HUES6 (cell line): Measurements from ENCODE around the gene TMEM72.

ENCODE experiments used
- H3K27ac ChIP-seq: 2 replicates; pipeline ENCODE4 v1.7.0; 2013; ENCODE audit warnings: low read depth, mild to moderate bottlenecking, low read length, inconsistent platforms
- H3K27me3 ChIP-seq: 2 replicates; pipeline ENCODE4 v1.6.1; 2013; ENCODE audit warnings: low read length; ENCODE audit not compliant: control insufficient read depth, insufficient read depth
- H3K36me3 ChIP-seq: 2 replicates; pipeline ENCODE4 v1.6.1; 2013; ENCODE audit warnings: low read length; ENCODE audit not compliant: control insufficient read depth, insufficient read depth
- H3K4me1 ChIP-seq: 2 replicates; pipeline ENCODE4 v1.6.1; 2013; ENCODE audit warnings: low read length; ENCODE audit not compliant: control insufficient read depth, insufficient read depth
- H3K4me3 ChIP-seq: 2 replicates; pipeline ENCODE4 v1.5.1; 2013; ENCODE audit warnings: low read depth, low read length
- H3K9ac ChIP-seq: one replicate; pipeline ENCODE4 v1.6.1; 2013; ENCODE audit warnings: mild to moderate bottlenecking, low read length
- H3K9me3 ChIP-seq: 2 replicates; pipeline ENCODE4 v1.6.1; 2013; ENCODE audit warnings: low read depth, low read length; ENCODE audit not compliant: control insufficient read depth, insufficient read depth

The TMEM72 gene

DNA sequence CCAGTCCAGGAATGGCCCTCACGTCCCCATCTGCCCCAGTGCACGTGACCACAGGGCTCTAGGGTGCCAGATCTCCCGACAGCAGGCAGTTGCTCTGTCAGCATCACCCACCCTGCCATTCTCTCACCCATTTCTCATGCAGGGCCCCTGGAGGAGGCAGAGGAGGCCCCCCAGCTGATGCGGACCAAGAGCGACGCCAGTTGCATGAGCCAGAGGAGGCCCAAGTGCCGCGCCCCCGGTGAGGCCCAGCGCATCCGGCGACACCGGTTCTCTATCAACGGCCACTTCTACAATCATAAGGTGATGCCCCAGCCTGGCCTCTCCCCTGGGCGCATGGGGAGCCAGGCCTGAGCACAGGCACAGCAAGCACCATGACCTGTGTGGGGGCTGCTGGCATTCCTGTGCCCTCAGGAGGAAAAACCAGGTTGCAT is 73.5 kb downstream of the TMEM72 start:
- H3K9ac ChIP-seq = no peak overlapping the region
- no peaks in the 10 kb centered on the region; the same call in 1 of the 2 replicates for H3K36me3 ChIP-seq
- H3K9me3 ChIP-seq = no peaks in the 10 kb centered on the region
- 0 out of 2 replicates have a peak, but pooled peaks cover 3% of the 10 kb centered on the region for H3K27me3 ChIP-seq
- H3K27ac ChIP-seq = no peak overlapping the region
- peaks cover 48% of the 10 kb centered on the region for H3K4me1 ChIP-seq
- H3K4me3 ChIP-seq = no peak overlapping the region

DNA sequence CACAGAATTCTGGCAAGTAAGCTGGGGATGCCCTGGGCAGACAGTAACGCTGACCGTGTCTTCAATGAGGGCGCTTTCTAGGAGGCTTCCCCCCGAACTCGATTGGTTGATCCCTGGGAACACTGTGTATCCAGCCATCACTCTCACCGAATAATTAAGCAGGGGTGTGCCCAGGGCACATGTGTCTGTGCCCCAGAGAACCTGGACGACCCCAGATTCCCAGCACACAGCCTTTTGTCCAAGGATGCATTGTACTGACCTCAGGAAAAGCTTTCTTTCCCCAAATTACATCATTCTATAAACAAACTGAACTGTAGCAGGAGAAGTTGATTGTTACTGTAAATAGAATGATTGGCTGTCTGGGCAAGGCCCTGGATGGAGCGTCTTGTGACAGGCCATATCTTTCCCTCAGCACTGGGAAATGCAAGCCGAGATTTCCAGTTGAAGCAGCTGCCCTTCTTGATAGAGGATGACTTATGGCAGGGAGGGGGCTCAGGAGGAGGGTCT is 74.1 kb downstream of the TMEM72 start:
- Histone ChIP-seq H3K4me1 (peaks cover 48% of the 10 kb centered on the region), H3K4me3 (no peak overlapping the region), H3K9ac (no peak overlapping the region), H3K27me3 (0 out of 2 replicates have a peak, but pooled peaks cover 3% of the 10 kb centered on the region), H3K9me3 (no peaks in the 10 kb centered on the region), H3K27ac (no peak overlapping the region), H3K36me3 (no peaks in the 10 kb centered on the region; the same call in 1 of the 2 replicates)

DNA sequence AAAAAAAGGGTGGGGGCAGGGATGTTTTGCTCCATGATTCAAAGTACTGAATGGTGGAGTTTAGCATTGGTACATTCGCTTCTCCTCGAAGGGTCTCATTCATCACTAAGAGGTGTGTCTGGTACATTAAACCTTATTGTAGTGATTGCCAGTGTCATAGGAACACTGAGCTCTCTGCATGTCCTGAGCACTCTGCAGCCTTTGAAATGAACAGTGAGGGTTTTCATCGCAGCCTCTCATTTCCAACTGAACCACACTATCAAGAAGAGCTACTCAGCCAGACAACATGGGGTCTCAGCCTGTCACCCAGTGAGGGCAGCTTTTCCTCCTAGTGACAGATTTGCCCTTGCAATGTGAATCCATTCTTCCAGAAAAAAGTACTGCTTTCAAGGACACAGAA is 75.0 kb downstream of the TMEM72 start:
- Histone ChIP-seq H3K4me1 (peaks cover 49% of the 10 kb centered on the region), H3K27me3 (0 out of 2 replicates have a peak, but pooled peaks cover 3% of the 10 kb centered on the region), H3K27ac (no peak overlapping the region), H3K9ac (no peak overlapping the region), H3K36me3 (no peaks in the 10 kb centered on the region; the same call in 1 of the 2 replicates), H3K4me3 (no peak overlapping the region), H3K9me3 (no peaks in the 10 kb centered on the region)
